ENCODE results near the gene PLRG1.

DNA sequence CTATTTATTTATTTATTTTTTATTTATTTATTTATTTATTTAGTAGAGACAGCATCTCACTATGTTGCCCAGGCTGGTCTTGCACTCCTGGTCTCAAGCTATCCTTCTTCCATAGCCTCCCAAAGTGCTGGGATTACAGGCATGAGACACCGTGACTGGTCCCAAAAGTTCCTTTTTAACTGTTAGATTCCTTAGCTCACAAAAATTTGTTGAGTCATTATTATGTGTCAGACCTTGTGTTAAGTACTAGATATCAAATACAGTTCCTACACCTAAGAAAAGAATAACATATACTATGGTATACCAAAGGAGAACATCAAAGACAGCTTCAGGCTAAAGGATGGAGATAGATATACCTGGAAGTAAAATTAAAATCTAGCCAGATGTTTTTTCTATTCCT lies 28.7 kb upstream of the PLRG1 start:
- TF ChIP-seq, protein P1, sequence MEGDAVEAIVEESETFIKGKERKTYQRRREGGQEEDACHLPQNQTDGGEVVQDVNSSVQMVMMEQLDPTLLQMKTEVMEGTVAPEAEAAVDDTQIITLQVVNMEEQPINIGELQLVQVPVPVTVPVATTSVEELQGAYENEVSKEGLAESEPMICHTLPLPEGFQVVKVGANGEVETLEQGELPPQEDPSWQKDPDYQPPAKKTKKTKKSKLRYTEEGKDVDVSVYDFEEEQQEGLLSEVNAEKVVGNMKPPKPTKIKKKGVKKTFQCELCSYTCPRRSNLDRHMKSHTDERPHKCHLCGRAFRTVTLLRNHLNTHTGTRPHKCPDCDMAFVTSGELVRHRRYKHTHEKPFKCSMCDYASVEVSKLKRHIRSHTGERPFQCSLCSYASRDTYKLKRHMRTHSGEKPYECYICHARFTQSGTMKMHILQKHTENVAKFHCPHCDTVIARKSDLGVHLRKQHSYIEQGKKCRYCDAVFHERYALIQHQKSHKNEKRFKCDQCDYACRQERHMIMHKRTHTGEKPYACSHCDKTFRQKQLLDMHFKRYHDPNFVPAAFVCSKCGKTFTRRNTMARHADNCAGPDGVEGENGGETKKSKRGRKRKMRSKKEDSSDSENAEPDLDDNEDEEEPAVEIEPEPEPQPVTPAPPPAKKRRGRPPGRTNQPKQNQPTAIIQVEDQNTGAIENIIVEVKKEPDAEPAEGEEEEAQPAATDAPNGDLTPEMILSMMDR (IDR thresholded peaks at IDR 0.05; ENCODE audit: insufficient read depth, low read depth, low read length): no peak
- no peak for TF ChIP-seq EZH2 (IDR thresholded peaks at IDR 0.05; ENCODE audit: insufficient read depth, low read length)
